ENCODE data around the gene CHRNA4. TPM values are rescaled to one million over a fixed set of nuclear protein-coding genes. Genes with fewer than 3 reads are reported as not detected.

CHRNA4 gene
- total and polyA plus RNA-seq, 8 donors: under 0.01 to 0.15 TPM; not detected in 6

DNA sequence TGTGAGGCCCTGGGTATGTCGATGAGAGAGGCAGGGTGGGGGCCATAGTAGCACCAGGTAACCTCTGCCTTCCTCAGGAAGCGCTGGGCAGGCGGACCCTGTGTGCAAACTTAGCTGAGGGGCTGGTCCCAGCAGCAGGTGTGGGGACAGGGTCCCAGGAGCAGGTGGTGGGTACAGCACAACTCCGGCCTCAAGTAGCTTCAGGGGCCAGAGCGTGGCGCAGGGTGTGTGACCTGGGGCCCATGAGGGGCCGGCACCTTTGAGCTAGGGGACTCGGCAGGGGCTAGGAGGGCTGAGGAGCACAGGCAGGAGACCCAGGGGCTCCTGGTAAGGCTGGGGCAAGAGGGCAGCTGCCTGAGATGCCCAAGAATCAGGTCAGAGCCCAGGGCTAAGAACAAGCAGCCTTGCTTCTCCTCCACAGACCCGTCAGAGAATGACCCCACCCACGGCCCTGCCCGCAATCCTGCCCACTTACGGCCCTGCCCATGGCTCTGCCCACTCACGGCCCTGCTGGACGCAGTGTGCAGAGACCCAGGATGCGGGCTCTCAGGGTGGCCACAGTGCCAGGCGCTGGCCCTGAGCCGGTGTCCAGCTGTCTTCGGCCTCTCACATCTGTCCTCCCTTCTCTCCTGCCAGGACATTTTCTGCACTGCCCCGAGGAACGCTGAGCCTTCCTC, 30.9 kb downstream of the CHRNA4 start:
- Histone ChIP-seq H3K9me3 (peaks cover 0 to 16% (median 7%) of the 10 kb centered on the region in 4 donors), H3K27ac (no peak overlapping the region), H3K4me1 (no peaks in the 10 kb centered on the region), H3K27me3 (peaks cover 5 to 92% (median 22%) of the 10 kb centered on the region in 3 donors), H3K4me3 (no peak overlapping the region), H3K36me3 (no peaks in the 10 kb centered on the region)
- intact Hi-C loops (cut with DNase I; ENCODE audit: low total_unique reads): no loop called here
- WGBS, 5 donors: 73 to 76% (median 73%) methylated on average over 17 to 20 of the region's 20 CpGs
- DNase-seq: no peak
- no peak for TF ChIP-seq POLR2AphosphoS5 (IDR thresholded peaks at IDR 0.05)
- no peak for TF ChIP-seq POLR2A (IDR thresholded peaks at IDR 0.05)
- TF ChIP-seq, protein P1, sequence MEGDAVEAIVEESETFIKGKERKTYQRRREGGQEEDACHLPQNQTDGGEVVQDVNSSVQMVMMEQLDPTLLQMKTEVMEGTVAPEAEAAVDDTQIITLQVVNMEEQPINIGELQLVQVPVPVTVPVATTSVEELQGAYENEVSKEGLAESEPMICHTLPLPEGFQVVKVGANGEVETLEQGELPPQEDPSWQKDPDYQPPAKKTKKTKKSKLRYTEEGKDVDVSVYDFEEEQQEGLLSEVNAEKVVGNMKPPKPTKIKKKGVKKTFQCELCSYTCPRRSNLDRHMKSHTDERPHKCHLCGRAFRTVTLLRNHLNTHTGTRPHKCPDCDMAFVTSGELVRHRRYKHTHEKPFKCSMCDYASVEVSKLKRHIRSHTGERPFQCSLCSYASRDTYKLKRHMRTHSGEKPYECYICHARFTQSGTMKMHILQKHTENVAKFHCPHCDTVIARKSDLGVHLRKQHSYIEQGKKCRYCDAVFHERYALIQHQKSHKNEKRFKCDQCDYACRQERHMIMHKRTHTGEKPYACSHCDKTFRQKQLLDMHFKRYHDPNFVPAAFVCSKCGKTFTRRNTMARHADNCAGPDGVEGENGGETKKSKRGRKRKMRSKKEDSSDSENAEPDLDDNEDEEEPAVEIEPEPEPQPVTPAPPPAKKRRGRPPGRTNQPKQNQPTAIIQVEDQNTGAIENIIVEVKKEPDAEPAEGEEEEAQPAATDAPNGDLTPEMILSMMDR (IDR thresholded peaks at IDR 0.05): no peak
- TF ChIP-seq EP300 (IDR thresholded peaks at IDR 0.05): no peak

DNA sequence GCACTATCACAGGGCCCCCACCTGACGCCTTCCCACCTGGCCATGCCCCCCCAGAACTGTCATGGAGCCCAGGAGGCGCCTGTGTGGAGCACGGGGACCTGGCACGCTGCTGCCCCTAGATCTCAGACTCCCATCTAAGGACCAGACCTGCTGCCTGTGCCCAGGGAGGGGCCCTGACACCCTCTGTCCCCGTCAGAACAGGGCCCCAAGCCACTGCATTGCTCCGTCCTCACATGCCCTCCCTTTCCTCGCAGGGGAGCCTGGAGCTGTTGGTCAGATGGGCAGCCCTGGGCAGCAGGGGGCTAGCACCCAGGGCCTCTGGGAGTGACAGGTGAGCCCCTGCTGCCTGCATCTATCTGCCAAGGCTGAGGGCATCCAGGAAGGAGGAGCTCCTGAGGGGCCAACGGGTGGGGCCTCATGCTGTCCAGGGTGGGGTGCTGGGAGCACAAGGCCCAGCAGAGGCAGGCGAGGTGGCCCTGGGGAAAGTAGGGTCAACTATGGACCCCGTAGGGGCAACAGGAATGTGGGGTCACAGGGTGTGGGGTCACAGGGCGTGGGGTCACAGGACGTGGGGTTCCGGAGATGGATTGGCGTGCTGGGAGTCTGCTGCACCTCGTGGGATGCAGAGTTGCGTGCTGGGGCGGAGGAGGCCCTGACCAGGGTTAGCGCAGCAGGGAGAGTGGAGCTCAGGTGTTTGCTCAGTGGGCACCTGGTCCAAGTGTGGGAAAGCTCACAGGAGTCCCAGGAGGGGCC, 31.6 kb downstream of the CHRNA4 start:
- Histone ChIP-seq H3K27me3 (peaks cover 5 to 92% (median 27%) of the 10 kb centered on the region in 3 donors), H3K4me3 (no peak overlapping the region), H3K36me3 (no peaks in the 10 kb centered on the region), H3K27ac (no peak overlapping the region), H3K4me1 (no peaks in the 10 kb centered on the region), H3K9me3 (peaks cover 0 to 16% (median 7%) of the 10 kb centered on the region in 4 donors)
- no peak for DNase-seq
- 73 to 78% (median 77%) methylated on average over 15 to 18 of the region's 18 CpGs for WGBS, 5 donors
- intact Hi-C loops (cut with DNase I; ENCODE audit: low total_unique reads): no loop called here
- TF ChIP-seq POLR2A (IDR thresholded peaks at IDR 0.05): no peak
- TF ChIP-seq, protein P1 (IDR thresholded peaks at IDR 0.05): no peak
- TF ChIP-seq EP300 (IDR thresholded peaks at IDR 0.05): no peak
- TF ChIP-seq POLR2AphosphoS5 (IDR thresholded peaks at IDR 0.05): no peak

DNA sequence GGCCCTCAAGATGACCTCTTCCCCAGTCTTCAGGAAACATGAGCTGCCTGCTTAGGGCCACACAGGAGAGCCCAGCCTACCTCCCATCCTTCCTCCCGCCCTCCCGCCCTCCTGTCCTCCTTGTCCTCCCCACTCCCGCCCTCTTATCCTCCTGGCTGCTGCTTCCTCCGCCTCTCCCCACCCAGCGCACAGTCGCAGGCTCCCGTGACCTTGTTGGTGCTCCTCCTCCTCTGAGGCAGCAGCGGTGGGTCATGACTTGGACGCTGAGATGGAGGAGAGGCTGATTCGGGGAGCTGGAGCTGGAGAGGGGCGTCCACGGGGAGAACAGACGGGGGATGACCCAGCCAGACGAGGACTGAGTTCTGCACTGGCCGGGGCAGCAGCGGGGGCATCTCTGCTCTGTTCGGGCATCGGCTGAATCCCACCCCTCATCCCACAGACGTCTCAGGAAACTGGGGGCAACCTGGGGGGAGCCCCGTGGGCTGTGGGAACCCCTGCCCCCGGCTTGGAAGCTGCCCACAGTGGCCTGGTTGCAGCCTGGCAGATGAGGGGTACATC, 32.4 kb downstream of the CHRNA4 start:
- DNase-seq: no peak
- 59 to 69% (median 61%) methylated on average over 14 to 21 of the region's 21 CpGs for WGBS, 5 donors
- Histone ChIP-seq H3K9me3 (peaks cover 0 to 16% (median 7%) of the 10 kb centered on the region in 4 donors), H3K27me3 (peaks cover 5 to 87% (median 27%) of the 10 kb centered on the region in 3 donors), H3K4me1 (no peaks in the 10 kb centered on the region), H3K36me3 (no peaks in the 10 kb centered on the region), H3K27ac (no peak overlapping the region), H3K4me3 (no peak overlapping the region)
- intact Hi-C loops (cut with DNase I; ENCODE audit: low total_unique reads): no loop called here
- TF ChIP-seq, protein P1 (IDR thresholded peaks at IDR 0.05): no peak
- TF ChIP-seq POLR2AphosphoS5 (IDR thresholded peaks at IDR 0.05): no peak
- no peak for TF ChIP-seq POLR2A (IDR thresholded peaks at IDR 0.05)
- no peak for TF ChIP-seq EP300 (IDR thresholded peaks at IDR 0.05)

DNA sequence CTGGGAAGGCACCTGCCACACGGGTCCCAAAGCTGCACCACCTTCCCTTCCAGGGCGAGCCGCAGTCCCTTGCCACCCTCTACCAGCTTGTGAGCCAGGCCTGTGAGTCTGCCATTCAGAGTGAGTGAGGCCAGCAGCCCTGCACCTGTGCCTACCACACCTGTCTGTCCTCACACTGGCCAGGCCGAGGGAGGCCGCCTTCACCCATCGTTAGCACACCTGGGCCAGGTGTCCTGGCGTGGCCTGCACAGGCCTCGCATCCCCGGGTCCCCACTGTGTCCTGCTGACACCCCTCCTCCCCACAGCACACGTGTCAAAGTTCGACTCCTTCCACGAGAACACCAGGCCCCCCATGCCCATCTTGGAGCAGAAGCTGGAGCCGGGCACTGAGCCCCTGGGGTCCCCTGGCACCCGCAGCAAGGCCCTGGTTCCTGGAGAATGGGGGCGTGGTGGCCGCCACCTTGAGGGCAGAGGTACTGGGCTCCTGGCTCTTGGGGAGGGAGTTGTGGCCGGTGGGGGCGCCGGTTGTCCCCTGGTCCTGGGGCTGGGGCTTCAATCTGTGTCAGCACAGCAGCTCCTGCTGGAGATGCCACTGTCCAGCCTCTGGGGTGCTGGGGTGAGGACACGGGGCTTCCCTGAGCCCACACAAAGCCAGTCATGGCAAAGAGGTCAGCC, 33.0 kb downstream of the CHRNA4 start:
- no peaks in the 10 kb centered on the region for H3K4me1 ChIP-seq
- WGBS, 5 donors: 77 to 82% (median 78%) methylated on average over 14 to 20 of the region's 20 CpGs

More for the DNA sequence above, 33.0 kb downstream of the CHRNA4 start:
- H3K4me3 ChIP-seq: no peak overlapping the region
- H3K36me3 ChIP-seq: no peaks in the 10 kb centered on the region
- no peak overlapping the region for H3K27ac ChIP-seq
- H3K27me3 ChIP-seq: peaks cover 5 to 85% (median 22%) of the 10 kb centered on the region in 3 donors
- H3K9me3 ChIP-seq: peaks cover 0 to 16% (median 7%) of the 10 kb centered on the region in 4 donors
- intact Hi-C loops (cut with DNase I; ENCODE audit: low total_unique reads): no loop called here
- no peak for DNase-seq
- TF ChIP-seq, protein P1 (IDR thresholded peaks at IDR 0.05): no peak
- TF ChIP-seq EP300 (IDR thresholded peaks at IDR 0.05) (no peak), POLR2A (IDR thresholded peaks at IDR 0.05) (no peak), POLR2AphosphoS5 (IDR thresholded peaks at IDR 0.05) (no peak)
